Coronary artery (tissue), 2 donors: Measurements from ENCODE around the gene PLEKHN1.
A peak's percentile ranks its signal among the peaks of the same experiment; 100 is the strongest.

Experiments used
- DNase-seq: peaks from one replicate; pipeline ENCODE4 v3.0.0-alpha.2; 2017; ENCODE audit warnings: low spot score
- H3K27ac ChIP-seq, 2 donors: fragments of 200-600 bp; sonication (generic); one replicate each; pipeline ENCODE4 v1.5.1; 2016 to 2019
- H3K4me3 ChIP-seq: fragments of 200-600 bp; sonication (generic); 2 replicates; pipeline ENCODE4 v1.5.1; 2016; ENCODE audit warnings: mild to moderate bottlenecking, moderate library complexity
- TF ChIP-seq, protein P1 (sequence below): fragments of 200-600 bp; sonication (generic); IDR thresholded peaks from one replicate; pipeline ENCODE4 v1.5.1; 2019; ENCODE audit warnings: antibody characterized with exemption

PLEKHN1 gene

DNA sequence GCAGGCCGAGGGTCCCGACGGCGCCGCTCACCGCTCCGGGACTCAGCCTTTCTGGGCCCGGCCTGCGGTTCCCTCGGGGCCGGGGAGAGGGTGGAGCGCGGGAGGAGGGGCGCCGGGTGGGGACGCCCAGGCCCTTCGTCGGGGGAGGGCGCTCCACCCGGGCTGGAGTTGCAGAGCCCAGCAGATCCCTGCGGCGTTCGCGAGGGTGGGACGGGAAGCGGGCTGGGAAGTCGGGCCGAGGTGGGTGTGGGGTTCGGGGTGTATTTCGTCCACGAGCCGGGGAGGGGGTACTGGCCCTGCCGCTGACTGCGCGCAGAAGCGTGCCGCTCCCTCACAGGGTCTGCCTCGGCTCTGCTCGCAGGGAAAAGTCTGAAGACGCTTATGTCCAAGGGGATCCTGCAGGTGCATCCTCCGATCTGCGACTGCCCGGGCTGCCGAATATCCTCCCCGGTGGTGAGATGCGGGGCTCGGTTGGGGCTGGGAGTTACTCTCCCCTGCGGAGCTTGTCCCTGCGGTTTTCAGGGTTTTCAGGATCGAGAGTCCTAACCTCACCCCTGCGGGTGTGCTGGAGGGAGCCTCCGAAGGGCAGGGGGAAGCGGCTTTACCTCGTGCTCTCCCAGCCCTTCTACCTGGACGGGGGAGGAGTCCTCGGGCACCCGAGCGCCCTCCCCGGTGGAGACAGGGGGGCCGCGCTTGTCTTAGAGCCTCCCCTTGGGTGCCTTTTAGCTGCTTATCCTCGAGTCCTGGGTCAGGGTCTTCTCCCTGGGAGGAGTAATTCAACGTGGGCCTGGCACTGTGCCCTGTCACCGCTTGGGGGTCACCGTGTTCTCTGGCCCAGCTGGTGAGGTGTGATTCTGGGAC lies 40.5 kb upstream of the PLEKHN1 start:
- H3K4me3 ChIP-seq = peak overlapping the region; percentile 80
- no peak for DNase-seq
- H3K27ac ChIP-seq = peak overlapping the region in 1 of 2 donors; percentile 61
- TF ChIP-seq, protein P1, sequence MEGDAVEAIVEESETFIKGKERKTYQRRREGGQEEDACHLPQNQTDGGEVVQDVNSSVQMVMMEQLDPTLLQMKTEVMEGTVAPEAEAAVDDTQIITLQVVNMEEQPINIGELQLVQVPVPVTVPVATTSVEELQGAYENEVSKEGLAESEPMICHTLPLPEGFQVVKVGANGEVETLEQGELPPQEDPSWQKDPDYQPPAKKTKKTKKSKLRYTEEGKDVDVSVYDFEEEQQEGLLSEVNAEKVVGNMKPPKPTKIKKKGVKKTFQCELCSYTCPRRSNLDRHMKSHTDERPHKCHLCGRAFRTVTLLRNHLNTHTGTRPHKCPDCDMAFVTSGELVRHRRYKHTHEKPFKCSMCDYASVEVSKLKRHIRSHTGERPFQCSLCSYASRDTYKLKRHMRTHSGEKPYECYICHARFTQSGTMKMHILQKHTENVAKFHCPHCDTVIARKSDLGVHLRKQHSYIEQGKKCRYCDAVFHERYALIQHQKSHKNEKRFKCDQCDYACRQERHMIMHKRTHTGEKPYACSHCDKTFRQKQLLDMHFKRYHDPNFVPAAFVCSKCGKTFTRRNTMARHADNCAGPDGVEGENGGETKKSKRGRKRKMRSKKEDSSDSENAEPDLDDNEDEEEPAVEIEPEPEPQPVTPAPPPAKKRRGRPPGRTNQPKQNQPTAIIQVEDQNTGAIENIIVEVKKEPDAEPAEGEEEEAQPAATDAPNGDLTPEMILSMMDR = no peak

DNA sequence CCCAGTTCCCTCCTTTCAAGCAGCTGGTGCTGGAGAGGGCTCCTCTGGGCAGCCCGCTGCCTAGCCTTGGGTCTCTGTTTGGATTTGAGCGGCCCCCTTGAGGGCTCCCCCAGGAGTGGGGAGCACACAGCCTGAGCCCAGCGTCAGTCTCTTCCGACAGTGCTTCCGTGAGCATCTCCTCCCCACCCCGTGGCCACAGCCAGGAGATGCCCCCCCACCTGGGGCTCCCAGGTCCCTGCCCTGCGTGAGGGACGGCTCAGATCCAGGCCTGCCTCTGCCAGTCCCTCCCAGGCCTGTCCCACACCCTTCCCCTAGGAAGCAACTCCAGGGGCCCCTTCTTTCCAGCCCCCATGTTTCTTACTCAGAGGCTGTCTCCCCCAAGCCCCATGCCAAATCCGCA lies 39.0 kb upstream of the PLEKHN1 start:
- TF ChIP-seq, protein P1 = no peak
- Histone ChIP-seq H3K4me3 (no peak overlapping the region), H3K27ac (no peak overlapping the region)
- no peak for DNase-seq

DNA sequence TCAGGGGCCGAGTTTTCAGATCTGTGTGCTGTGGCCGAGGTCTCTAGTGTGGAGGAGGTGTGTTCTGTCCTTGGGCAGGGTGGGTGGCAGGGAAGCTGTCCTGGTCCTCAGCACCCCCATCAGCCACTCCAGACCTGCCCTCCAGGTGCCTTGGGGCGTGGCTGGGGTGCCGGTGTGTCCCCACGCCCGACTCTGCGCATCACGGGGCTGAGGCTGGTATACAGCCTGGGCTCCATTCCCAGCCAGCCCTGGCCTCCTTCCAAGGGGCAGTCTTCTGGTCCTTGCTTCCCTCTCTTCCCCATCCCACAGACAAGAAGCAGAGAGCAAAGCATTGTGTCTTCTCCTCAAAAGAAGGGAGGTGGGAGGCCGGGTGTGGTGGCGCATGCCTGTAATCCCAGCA lies 38.5 kb upstream of the PLEKHN1 start:
- H3K27ac ChIP-seq = no peak overlapping the region
- no peak for DNase-seq

DNA sequence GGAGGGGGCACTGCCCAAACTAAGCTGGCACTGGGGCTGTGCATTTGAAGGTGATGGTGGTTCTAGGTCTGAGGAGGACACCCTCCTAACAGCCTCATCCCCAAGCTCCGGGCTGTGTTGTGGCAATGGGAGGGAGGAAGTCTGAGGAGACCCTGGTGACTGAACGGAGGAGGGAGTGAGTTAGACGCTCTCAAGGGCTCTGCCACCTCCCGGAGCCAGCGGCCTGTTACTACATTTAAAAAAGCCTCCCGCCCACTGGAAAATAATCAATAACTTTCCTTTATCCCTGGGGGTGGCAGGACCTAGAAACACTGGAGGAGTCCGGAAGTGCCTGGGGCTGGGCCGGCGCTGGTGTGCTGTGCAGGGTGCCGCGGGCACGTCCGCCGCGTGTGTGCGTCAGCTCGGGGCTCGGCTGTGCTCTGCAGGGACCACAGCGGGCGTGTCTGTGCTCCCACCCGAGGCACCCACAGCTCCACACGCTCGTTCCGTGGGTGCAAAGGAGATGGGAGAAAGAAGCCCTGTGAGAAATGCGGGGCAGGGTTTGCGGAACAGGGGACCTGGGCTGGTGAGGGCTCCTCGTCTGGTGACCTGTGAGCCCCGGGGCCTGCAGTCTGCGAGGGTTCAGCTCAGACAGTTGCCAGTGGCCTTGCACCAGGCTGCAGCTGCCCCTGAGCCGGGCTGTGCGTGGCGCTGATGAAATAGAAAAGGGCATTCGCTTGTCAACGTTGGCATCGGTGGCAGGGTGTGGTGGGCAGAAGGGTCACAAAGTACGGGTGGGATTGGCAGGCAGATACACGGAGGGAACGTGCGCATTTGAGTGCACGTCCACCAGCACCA lies 37.2 kb upstream of the PLEKHN1 start:
- DNase-seq = no peak
- Histone ChIP-seq H3K27ac (no peak overlapping the region), H3K4me3 (no peak overlapping the region)
- TF ChIP-seq, protein P1 = no peak

More for the DNA sequence above, 38.5 kb upstream of the PLEKHN1 start:
- TF ChIP-seq, protein P1 = no peak
- no peak overlapping the region for H3K4me3 ChIP-seq

DNA sequence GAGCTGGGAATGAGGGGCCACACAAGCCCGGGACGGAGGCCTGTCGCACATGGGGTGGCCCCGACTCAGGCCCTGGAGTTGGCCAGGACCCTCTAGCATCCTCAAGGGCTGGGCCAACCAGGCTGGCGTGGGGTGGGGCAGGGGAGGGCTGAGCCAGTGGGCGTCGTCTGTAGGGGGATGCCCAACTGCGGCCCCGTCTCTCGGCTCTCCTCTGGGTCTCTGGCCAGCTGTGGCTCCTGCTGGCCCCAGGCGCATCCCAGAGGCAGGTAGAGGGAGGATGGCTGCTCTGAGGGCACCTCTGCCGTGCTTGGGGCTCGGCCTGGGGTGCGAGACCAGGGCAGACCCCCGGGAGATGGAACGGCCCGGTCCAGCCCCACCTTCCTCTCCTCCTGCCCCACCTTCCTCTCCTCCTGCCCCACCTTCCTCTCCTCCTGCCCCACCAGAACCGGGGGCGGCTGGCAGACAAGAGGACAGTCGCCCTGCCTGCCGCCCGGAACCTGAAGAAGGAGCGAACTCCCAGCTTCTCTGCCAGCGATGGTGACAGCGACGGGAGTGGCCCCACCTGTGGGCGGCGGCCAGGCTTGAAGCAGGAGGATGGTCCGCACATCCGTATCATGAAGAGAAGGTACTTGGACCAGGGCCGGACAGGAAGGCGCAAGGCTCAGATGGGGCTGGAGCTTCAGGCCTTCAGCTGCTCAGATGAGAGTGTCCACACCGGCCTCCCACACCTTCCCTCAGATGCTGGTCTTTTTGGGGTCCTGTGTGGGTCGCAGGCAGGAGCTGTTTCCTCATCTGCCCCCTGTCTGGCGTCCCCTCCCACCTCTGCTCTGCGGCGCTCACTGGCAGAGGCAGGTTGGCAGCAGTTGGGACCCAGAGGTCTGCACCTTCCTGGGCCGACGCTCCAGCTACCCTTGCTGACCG lies 36.3 kb upstream of the PLEKHN1 start:
- no peak for DNase-seq
- no peak overlapping the region for H3K27ac ChIP-seq
- H3K4me3 ChIP-seq = no peak overlapping the region
- TF ChIP-seq, protein P1 = no peak

DNA sequence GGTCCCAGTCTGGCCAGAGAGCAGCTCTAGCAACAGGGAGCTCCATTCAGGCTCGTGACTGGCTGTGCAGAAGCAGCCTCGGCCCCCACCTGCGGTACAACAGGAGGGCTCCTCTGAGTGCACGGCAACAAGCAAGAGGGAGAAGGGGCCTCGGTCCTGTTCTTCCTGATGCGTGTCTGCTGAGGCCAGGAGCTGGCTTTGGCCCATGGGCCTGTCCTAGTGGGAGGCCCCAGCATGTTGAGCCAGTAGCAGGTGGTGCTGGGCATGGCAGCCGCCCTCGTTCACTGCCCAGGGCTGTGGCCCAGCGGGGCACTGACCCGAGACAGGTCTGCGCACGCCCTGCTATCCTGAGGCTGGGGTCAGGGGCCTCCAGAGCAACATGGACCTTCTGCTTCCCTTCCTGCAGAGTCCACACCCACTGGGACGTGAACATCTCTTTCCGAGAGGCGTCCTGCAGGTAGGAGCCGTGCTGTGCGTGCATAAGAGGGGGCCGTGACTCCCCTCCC lies 35.6 kb upstream of the PLEKHN1 start:
- Histone ChIP-seq H3K27ac (no peak overlapping the region), H3K4me3 (no peak overlapping the region)
- DNase-seq = no peak
- TF ChIP-seq, protein P1 = no peak
